HCT116 (cell line): ENCODE results near the gene CYTH2. TPM values are rescaled to one million over a fixed set of nuclear protein-coding genes. Genes with fewer than 3 reads are reported as not detected.

Experiments
- ATAC-seq: fragments of 200-7000 bp; cut with Tn5 transposase; 2 replicates; pipeline ENCODE4 v1.9.1; 2020; ENCODE audit warnings: mild to moderate bottlenecking, moderate library complexity
- BruUV-seq: library from RNA; stranded (reverse); fragments of 400-500 nt; replicated peaks from 2 replicates; lab custom pipeline; 2021; lab: Mats Ljungman, UMichigan
- CTCF ChIA-PET: fragments of 300-600 bp; sonication (Branson Sonifier 250); formaldehyde crosslinking; loops from one replicate; lab custom pipeline; 2021; ENCODE audit warnings: antibody characterized with exemption; lab: Charles Lee
- POLR2A ChIA-PET: fragments of 300-600, 350-600 bp; sonication (Branson Sonifier 250); formaldehyde crosslinking; loops from one replicate; lab custom pipeline; 2021; ENCODE audit warnings: antibody characterized with exemption; lab: Charles Lee
- RAD21 ChIA-PET, 2 experiments: fragments of 300-600 bp; sonication (Branson Sonifier 250); formaldehyde crosslinking; loops; one replicate each; lab custom pipeline; 2023; ENCODE audit warnings: low total read pairs in 2 of 2; ENCODE audit not compliant: uncharacterized antibody in 2 of 2, unreplicated experiment in 2 of 2, low non-redundant PET in 1 of 2; lab: Charles Lee
- DNase-seq: peaks from one replicate; pipeline ENCODE4 v3.0.0-alpha.2; 2010; ENCODE audit warnings: low read depth, low spot score
- H2AFZ ChIP-seq: fragments of 200-600 bp; shearing (Covaris generic), sonication (generic); 2 replicates; pipeline ENCODE4 v1.6.1; 2017; ENCODE audit warnings: low read depth, mixed run types, mixed read lengths, antibody characterized with exemption, low read length; ENCODE audit not compliant: poor library complexity, severe bottlenecking
- H3K27ac ChIP-seq: 2 replicates; pipeline ENCODE4 v1.5.1; 2012; ENCODE audit warnings: low read depth, low read length
- H3K27me3 ChIP-seq: fragments of 200-600 bp; sonication (generic); 2 replicates; pipeline ENCODE4 v1.6.1; 2016; ENCODE audit warnings: mixed run types, low read length, mixed read lengths; ENCODE audit not compliant: insufficient read depth
- H3K36me3 ChIP-seq, 2 experiments: fragments of 200-500 bp in 1 of 2; fragments of 200-600 bp in 1 of 2; sonication (Bioruptor generic) in 1 of 2; sonication (generic) in 1 of 2; 2 replicates each; pipeline versions ENCODE4 v1.5.1 to v1.6.1; 2014 to 2016; ENCODE audit warnings: low read length in 2 of 2, inconsistent platforms in 1 of 2, mixed read lengths in 1 of 2, mixed run types in 1 of 2; ENCODE audit not compliant: insufficient read depth in 2 of 2, control insufficient read depth in 1 of 2
- H3K4me1 ChIP-seq, 2 experiments: fragments of 200-600 bp in 1 of 2; sonication (generic) in 1 of 2; 2 replicates each; pipeline versions ENCODE4 v1.5.1 to v1.6.1; 2012 to 2017; ENCODE audit warnings: low read length in 2 of 2, inconsistent platforms in 1 of 2, mild to moderate bottlenecking in 1 of 2, mixed read lengths in 1 of 2, mixed run types in 1 of 2, moderate library complexity in 1 of 2; ENCODE audit not compliant: insufficient read depth in 2 of 2, control insufficient read depth in 1 of 2
- H3K4me2 ChIP-seq: fragments of 200-600 bp; sonication (generic); 2 replicates; pipeline ENCODE4 v1.6.1; 2017; ENCODE audit warnings: mixed run types, low read length, mixed read lengths
- H3K4me3 ChIP-seq, 2 experiments: fragments of 200-600 bp in 1 of 2; sonication (generic) in 1 of 2; replicated peaks in 1 of 2; 2 replicates each; pipeline ENCODE4 v1.5.1; 2011 to 2016; ENCODE audit warnings: low read length in 2 of 2, control low read depth in 1 of 2, low read depth in 1 of 2, mild to moderate bottlenecking in 1 of 2, mixed read lengths in 1 of 2, mixed run types in 1 of 2
- H3K79me2 ChIP-seq: fragments of 200-600 bp; sonication (generic); 2 replicates; pipeline ENCODE4 v1.6.1; 2017; ENCODE audit warnings: mild to moderate bottlenecking, mixed run types, low read length, moderate library complexity, mixed read lengths; ENCODE audit not compliant: insufficient read depth
- H3K9ac ChIP-seq: fragments of 200-600 bp; sonication (generic); 2 replicates; pipeline ENCODE4 v1.6.1; 2016; ENCODE audit warnings: low read length, mixed read lengths
- H3K9me2 ChIP-seq: fragments of 200-600 bp; sonication (generic), shearing (Covaris generic); 2 replicates; pipeline ENCODE4 v1.6.1; 2017; ENCODE audit warnings: mixed run types, mild to moderate bottlenecking, moderate library complexity; ENCODE audit not compliant: insufficient read depth
- H3K9me3 ChIP-seq, 2 experiments: fragments of 200-500 bp in 1 of 2; fragments of 200-600 bp in 1 of 2; sonication (Bioruptor generic) in 1 of 2; sonication (generic) in 1 of 2; 2 replicates each; pipeline ENCODE4 v1.6.1; 2014 to 2017; ENCODE audit warnings: low read length in 2 of 2, mixed read lengths in 2 of 2, inconsistent platforms in 1 of 2, low read depth in 1 of 2, mild to moderate bottlenecking in 1 of 2, mixed run types in 1 of 2, moderate library complexity in 1 of 2; ENCODE audit not compliant: control insufficient read depth in 1 of 2, insufficient read depth in 1 of 2
- H4K20me1 ChIP-seq: fragments of 200-600 bp; sonication (generic), shearing (Covaris generic); 2 replicates; pipeline ENCODE4 v1.6.1; 2017; ENCODE audit warnings: mixed run types, mild to moderate bottlenecking, moderate library complexity; ENCODE audit not compliant: insufficient read depth
- CBX3 ChIP-seq: IDR thresholded peaks from 2 replicates; pipeline ENCODE4 v1.6.1; 2012; ENCODE audit warnings: low read depth
- EZH2 ChIP-seq: fragments of 200-600 bp; sonication (generic); IDR thresholded peaks from 2 replicates; pipeline ENCODE4 v1.6.1; 2017; ENCODE audit warnings: antibody characterized with exemption, mixed run types
- EZH2phosphoT487 ChIP-seq: fragments of 200-600 bp; IDR thresholded peaks from 2 replicates; pipeline ENCODE4 v1.6.1; 2018; ENCODE audit warnings: antibody characterized with exemption, borderline replicate concordance
- FOSL1 ChIP-seq: IDR thresholded peaks from 2 replicates; pipeline ENCODE4 v1.6.1; 2012; ENCODE audit warnings: low read depth
- POLR2A ChIP-seq: IDR thresholded peaks from 2 replicates; pipeline ENCODE4 v1.7.0; 2011; ENCODE audit warnings: borderline replicate concordance; ENCODE audit not compliant: insufficient read depth, insufficient read length; ENCODE audit errors: extremely low read depth
- POLR2AphosphoS5 ChIP-seq: IDR thresholded peaks from 2 replicates; pipeline ENCODE4 v1.6.1; 2011; ENCODE audit warnings: mild to moderate bottlenecking, low read depth, low read length, moderate library complexity
- SP1 ChIP-seq: IDR thresholded peaks from 2 replicates; pipeline ENCODE4 v1.6.1; 2012; ENCODE audit warnings: low read depth
- SRF ChIP-seq: IDR thresholded peaks from 2 replicates; pipeline ENCODE4 v1.6.1; 2012; ENCODE audit warnings: low read depth
- TCF7L2 ChIP-seq: IDR thresholded peaks from 2 replicates; pipeline ENCODE4 v1.7.0; 2011; ENCODE audit warnings: borderline replicate concordance, inconsistent platforms; ENCODE audit not compliant: insufficient read depth, insufficient read length; ENCODE audit errors: extremely low read depth
- ZFX ChIP-seq: fragments of 450-650 bp; IDR thresholded peaks from 2 replicates; pipeline ENCODE4 v1.6.1; 2017
- intact Hi-C: fragments of 100-400 bp; cut with micrococcal nuclease; formaldehyde crosslinking; loops from 2 replicates; pipeline ENCODE4 v1.10.0; 2022
- total RNA-seq: library from RNA; stranded (reverse); gene quantifications from one replicate; pipeline ENCODE4 v1.2.1, GENCODE V29; 2021; ENCODE audit not compliant: unreplicated experiment

The CYTH2 gene
- total RNA-seq, 1 experiment from 2014 or later, result 75.3 TPM

DNA sequence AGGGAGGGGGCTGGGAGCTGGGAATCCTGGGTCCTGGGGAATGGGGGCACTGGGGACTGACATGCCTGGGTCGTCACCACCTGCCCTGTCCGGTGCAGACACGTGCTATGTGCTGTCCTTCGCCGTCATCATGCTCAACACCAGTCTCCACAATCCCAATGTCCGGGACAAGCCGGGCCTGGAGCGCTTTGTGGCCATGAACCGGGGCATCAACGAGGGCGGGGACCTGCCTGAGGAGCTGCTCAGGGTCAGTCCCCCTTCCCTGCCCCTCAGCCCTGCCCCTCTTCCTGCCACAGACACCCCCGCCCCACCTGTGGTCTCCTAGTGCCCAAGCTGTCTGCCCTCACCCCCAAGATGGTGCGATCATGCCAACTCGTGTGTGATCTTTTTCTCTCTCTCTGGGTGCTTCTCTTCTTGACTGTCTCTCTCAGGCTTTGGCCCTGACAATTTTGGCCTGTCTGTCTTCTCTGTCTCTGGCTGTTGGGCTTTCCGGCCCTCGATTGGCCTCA lies 5.0 kb downstream of the CYTH2 start:
- no peaks in the 10 kb centered on the region for H3K27me3 ChIP-seq
- TF ChIP-seq CBX3 (no peak), TCF7L2 (no peak), SP1 (no peak), FOSL1 (no peak), EZH2phosphoT487 (no peak), ZFX (no peak), POLR2AphosphoS5 (0 out of 2 replicates have a peak, but pooled peaks have one; percentile 14)
- H3K27ac ChIP-seq, result no peak overlapping the region
- H3K4me1 ChIP-seq, result peaks cover 5 to 8% of the 10 kb centered on the region in 2 experiments; a peak in 3 of 4 replicates
- H3K9me3 ChIP-seq, result no peaks in the 10 kb centered on the region
- RAD21 ChIA-PET, result no interaction called here
- no peak overlapping the region for H3K9ac ChIP-seq
- intact Hi-C loops, result no loop called here
- H3K9me2 ChIP-seq, result no peaks in the 10 kb centered on the region
- no peak overlapping the region for H3K4me3 ChIP-seq
- H3K79me2 ChIP-seq, result peaks cover 18% of the 10 kb centered on the region
- BruUV-seq, result no TSS peak
- H2AFZ ChIP-seq, result no peak overlapping the region
- H3K4me2 ChIP-seq, result no peak overlapping the region
- H3K36me3 ChIP-seq, result peaks cover 32 to 55% of the 10 kb centered on the region in 2 experiments
- POLR2A ChIA-PET, result no interaction called here
- ATAC-seq (no peak), DNase-seq (no peak)
- no peaks in the 10 kb centered on the region for H4K20me1 ChIP-seq
- CTCF ChIA-PET, result no interaction called here

DNA sequence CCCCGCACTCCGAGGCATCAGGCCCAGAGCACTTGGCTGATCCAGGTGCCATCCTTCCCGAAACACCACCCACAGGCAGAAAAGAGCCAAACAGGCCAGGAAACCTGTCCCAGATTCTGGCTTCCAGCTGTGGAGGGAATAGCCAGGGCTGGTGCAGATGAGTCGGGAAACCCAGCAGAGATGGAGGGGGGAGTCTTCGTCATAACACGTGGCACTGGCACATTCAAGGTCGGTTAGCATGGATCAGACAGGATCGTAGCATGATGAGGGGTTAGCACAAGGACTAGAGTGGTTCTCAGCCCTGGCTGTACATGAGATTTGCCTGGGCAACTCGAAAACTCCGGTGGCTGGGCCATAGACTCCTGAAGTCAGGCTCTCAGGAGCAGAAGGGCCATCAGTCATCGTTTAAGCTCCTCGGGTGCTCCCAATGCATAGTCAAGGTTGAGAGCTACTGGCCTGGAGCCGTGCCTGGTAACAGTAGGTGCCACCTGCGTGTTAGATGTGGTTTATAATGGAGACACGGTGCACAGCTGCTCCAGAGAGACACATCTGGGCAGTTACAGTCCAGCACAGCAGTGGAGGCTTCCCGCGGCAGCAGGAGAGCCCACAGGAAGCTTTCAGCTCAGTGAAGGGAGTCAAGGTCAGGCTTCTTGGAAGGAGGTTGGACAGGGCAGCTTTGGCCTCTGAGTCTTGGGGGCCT lies 6.3 kb downstream of the CYTH2 start:
- Histone ChIP-seq H3K4me3 (no peak overlapping the region), H3K27me3 (no peaks in the 10 kb centered on the region), H3K9ac (no peak overlapping the region), H3K9me3 (no peaks in the 10 kb centered on the region), H3K9me2 (no peaks in the 10 kb centered on the region), H2AFZ (no peak overlapping the region), H3K79me2 (peaks cover 9% of the 10 kb centered on the region; the same call in 1 of the 2 replicates), H3K4me2 (no peak overlapping the region), H3K27ac (no peak overlapping the region), H4K20me1 (no peaks in the 10 kb centered on the region), H3K4me1 (peaks cover under 1 to 1% of the 10 kb centered on the region in 2 experiments; a peak in 2 of 4 replicates), H3K36me3 (peaks cover 32 to 60% of the 10 kb centered on the region in 2 experiments)
- DNase-seq, result no peak
- no TSS peak for BruUV-seq
- intact Hi-C loops, result no loop called here
- ATAC-seq, result no peak
- TF ChIP-seq SRF, result no peak
- TF ChIP-seq EZH2phosphoT487, result no peak
- TF ChIP-seq EZH2, result no peak
- TF ChIP-seq POLR2A, result no peak
- RAD21 ChIA-PET, result no interaction called here
- CTCF ChIA-PET, result no interaction called here
- POLR2A ChIA-PET, result no interaction called here
